GM18867 (cell line): ENCODE results near the gene OR4D2.
"Not testable (repeated sequence)": the region's sequence is repeated elsewhere in the genome, so short reads cannot be mapped to it uniquely, and the experiment has no call there.

Experiments used
- ATAC-seq: cut with Tn5 transposase; IDR thresholded peaks from one replicate; pipeline ENCODE4 v1.9.1; 2021; ENCODE audit warnings: mild to moderate bottlenecking, moderate library complexity; ENCODE audit not compliant: unreplicated experiment

OR4D2 gene

DNA sequence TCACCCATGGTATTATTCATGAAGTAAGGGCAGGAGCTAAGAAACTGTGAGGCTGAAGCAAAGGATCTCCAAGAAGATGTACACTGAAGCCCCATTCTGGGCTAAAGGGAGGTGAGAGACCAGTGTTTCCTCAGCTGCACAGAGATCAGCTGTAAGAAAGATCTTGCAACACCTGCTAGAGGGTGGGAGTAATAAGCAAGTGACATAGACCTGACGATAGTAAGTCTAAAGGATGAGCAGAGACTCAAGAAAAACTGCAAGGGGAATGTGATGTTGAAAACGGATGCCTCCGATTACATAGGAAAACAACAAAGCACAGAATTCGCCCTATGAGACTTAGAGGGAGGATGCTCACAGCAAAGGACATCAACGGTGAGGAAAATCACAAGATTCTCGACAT lies at the start of gene OR4D2:
Gene OR4D2, plus strand, starts transcription at position 301 of the 400 bp plus-strand sequence. CDS start 2,674 bp downstream, outside the sequence.
- ATAC-seq: no peak

- ATAC-seq: no peak
Measured at GRCh38 chr17:58117382-58117781, 49.4 kb upstream of the OR4D2 start.

GRCh38 chr17:58119491-58119890 lies 47.3 kb upstream of the OR4D2 start:
- no peak for ATAC-seq

DNA sequence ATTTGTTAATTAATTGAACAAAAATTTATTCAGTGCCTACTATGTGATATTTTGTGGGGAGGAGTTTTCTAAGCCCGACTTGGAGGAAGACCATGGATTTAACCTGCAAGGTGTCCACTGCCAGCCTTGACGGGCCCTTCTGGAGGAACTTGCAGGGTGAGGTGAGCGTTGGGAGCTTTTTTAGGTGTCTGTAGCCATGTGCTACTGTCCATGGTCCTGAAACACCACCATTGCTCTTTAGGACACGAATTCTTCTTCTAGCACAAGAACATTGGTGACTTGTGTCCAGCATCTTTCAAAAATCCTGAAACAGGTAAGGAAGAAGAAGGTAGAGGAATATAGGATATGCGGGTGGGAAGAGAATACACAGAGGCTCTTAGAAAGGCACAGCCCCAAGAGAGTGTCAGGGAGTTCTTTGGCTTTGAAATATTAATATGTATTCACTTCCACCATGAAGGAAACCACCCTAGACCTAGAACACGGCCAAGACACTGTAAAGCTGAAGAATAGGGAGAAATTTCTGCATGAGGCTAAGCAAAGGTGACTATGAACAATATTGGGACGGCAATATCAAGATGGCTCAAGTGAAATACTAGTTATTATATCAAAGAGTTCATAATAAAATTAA lies 46.5 kb upstream of the OR4D2 start:
- no peak for ATAC-seq

DNA sequence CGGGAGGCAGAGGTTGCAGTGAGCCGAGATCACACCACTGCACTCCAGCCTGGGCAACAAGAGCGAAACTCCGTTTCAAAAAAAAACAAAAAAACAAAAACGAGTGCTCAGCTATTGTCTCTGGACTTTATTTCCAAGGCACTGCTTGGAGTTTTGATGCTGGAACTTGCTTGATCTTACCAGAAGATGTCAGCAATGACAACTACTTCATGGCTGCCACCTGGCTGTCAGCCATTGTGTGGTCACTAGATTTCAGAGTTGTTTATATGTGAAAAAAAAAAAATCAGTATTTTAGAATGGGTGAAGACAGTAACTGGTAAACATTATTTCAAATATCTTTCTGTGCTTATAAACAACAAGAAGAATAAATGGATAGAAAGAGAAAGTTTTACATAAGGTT lies 44.9 kb upstream of the OR4D2 start:
- no peak for ATAC-seq

DNA sequence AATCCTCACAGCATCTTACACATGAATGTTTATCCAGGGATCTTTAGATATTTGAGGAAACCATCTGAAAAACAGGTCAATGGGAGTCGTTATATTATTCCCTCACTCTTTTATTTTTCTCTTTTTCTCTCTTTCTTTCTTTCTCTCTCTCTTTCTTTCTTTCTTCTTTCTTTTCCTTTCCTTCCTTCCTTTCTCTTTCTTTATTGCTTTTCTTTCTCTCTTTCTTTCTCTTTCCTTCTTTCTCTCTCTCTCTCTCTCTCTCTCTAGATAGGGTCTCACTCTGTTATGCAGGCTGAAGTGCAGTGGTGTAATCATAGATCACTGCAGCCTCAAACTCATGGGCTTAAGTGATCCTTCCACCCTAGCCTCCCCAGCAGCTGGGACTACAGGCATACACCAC lies 38.9 kb upstream of the OR4D2 start:
- no peak for ATAC-seq

DNA sequence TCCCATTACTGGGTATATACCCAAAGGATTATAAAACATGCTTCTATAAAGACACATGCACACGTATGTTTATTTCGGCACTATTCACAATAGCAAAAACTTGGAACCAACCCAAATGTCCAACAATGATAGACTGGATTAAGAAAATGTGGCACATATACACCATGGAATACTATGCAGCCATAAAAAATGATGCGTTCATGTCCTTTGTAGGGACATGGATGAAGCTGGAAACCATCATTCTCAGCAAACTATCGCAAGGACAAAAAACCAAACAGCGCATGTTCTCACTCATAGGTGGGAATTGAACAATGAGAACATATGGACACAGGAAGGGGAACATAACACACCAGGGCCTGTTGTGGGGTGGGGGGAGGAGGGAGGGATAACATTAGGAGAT lies 34.1 kb upstream of the OR4D2 start:
- not testable (repeated sequence) for ATAC-seq

GRCh38 chr17:58136669-58137279 lies 30.0 kb upstream of the OR4D2 start:
- no peak for ATAC-seq

GRCh38 chr17:58141505-58141904 lies 25.3 kb upstream of the OR4D2 start:
- ATAC-seq: no peak

DNA sequence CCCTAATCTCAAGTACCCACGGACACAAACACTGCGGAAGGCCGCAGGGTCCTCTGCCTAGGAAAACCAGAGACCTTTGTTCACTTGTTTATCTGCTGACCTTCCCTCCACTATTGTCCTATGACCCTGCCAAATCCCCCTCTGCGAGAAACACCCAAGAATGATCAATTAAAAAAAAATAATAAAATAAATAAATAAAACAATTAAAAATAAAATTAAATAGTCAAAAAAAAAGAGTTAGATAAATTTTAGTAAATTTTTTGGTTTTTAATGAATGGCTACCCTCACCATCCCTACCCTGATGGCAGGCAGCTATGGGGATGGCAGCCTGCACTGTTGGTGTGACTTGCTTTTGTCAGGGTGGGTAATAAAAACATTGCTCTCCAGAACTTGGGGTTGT lies 23.4 kb upstream of the OR4D2 start:
- not testable (repeated sequence) for ATAC-seq

DNA sequence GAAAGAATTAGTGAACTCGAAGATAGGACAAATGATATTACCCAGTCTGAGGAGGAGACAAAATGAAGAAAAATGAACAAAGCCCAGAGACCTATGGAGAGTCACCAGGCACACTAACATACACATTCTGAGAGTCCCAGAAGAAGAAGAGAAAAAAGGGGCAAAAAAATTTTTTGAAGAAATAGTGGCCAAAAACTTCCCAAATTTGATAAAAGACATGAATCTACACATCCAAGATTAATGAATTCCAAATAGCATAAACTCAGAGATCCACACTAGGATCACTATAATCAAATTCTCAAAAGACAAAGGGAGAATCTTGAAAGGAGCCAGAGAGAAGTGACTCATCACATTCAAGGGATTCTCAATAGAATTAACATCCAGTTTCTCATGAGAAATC lies 22.0 kb upstream of the OR4D2 start:
- no peak for ATAC-seq

- ATAC-seq: no peak
Measured at GRCh38 chr17:58147930-58148434, 18.8 kb upstream of the OR4D2 start, which contains the start of gene OR4D1. Gene OR4D1 (plus strand): TSS chr17:58148384. CDS start chr17:58155154, 6,770 bp downstream.

- no peak for ATAC-seq
Measured at GRCh38 chr17:58148609-58149008, 18.2 kb upstream of the OR4D2 start.

DNA sequence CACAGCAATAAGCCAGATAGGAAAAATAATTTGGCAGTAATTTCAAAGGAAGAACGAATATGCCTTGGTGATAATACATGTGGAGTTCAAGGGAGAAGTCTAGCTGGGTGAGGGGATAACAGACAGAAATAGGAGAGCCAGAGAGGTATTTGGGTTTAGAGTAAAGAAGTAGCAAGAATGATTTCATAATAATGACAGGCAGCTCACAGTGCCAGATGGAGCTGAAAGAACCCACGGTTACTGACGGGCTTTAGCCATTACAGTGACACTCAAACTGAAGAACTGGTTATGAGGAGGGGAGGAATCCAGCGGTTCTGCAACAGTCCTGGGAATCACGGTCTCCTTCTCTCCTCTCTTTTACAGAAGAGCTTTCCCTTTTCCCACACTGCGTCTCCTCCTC lies 16.4 kb upstream of the OR4D2 start:
- ATAC-seq: no peak

- ATAC-seq: no peak
Measured at GRCh38 chr17:58153046-58153445, 13.7 kb upstream of the OR4D2 start.

DNA sequence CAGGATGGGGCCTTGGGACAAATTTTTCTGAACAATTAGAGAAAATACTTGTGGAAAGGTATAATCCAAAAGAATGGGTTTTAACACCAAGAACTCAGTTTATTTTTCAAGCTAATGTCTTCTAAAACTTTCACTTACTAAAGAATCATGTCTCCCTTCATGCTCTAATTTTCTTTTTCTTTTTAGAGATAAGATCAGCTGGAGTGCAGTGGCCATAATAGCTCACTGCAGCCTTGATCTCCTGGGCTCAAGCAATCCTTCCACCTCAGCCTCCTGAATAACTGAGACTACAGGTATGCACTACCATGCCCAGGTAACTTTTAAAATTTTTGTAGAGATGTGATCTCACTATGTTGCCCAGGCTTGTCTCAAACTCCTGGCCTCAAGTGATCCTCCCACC lies 13.1 kb upstream of the OR4D2 start:
- no peak for ATAC-seq

GRCh38 chr17:58156839-58157803 lies 9.7 kb upstream of the OR4D2 start:
- no peak for ATAC-seq

GRCh38 chr17:58158181-58158580 lies 8.6 kb upstream of the OR4D2 start:
- ATAC-seq: no peak

DNA sequence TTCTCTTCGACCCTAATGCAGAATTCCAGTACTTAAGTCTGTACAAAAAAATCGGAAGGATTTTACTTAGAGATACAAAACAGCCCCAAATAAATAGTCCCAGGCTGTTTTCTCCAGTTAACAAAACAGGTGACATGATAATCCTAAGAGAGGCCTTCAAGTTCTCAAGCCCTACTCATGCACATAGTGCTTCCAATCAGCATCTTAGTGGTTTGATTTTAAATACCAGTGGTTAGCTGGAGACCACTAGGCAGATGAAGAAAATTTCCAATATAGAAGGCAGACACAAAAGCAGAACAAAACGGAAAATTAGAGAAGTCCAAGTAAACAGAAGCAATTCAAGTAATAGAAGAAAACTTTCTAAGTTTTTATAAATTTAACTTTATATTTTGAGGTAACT lies 5.2 kb upstream of the OR4D2 start:
- no peak for ATAC-seq

- ATAC-seq: no peak
Measured at GRCh38 chr17:58165981-58166380, 801 bp upstream of the OR4D2 start.

DNA sequence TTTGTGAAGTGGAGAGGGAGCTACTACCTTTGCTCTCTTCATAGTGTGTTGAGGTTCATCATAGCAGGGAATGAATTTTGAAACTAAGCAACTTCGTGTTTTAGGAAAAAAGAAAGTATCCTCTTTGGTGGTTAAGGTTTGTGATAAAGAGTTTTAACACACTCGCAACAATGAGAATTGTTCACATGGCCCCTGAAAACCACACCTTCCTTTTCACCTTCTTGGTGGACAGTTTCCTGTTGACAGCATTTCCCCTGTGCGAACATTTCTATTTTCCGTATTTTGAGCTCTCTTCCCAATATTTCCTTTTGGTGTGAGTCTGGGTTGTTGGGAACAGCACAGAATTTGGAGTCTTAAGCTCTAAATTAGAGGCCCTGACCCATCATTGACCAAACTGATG lies 3.8 kb downstream of the OR4D2 start:
- ATAC-seq: no peak
